GM18951 (cell line): ENCODE data around the gene ARF1.

Experiments used
- POLR2A ChIP-seq: IDR thresholded peaks from 4 replicates; pipeline ENCODE4 v1.6.1; 2011; ENCODE audit warnings: mild to moderate bottlenecking; ENCODE audit not compliant: insufficient read length, insufficient read depth; ENCODE audit errors: extremely low read depth
- in situ Hi-C: fragments of 300-500 bp; cut with MboI; formaldehyde crosslinking; loops from one replicate; pipeline ENCODE4 v1.12.0; 2022; ENCODE audit warnings: low sequenced_read_pairs, mixed read lengths, inconsistent platforms; ENCODE audit not compliant: unreplicated experiment

The ARF1 gene

DNA sequence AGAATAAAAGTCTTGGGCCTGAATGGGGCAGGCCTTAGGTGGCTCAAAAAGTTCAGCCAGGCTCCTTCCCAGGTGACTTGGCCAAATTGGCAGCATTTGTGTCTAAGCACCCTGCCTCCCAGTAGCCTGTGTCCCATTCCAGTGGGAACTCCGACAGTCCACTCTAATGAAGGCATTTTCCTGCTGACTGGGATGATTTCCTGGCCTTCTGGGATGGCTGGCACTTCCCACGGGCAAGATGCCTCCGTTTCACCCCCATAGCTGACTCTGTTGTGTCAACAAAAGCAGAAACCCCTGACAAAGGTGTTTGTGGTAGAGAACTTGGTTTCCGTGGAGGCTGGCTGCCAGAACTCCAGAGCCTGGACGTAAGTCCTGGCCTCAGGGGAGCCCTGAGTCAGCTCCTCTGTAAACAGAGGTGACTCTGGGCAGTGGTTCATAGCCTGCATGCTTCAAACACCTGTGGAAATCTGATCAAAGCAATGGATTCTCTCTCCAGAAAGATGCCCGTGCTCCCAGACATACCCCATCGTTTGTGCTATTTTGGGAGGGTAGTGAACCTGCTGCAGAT, 39.1 kb upstream of the ARF1 start:
- no peak for TF ChIP-seq POLR2A
- in situ Hi-C loops = no loop called here

DNA sequence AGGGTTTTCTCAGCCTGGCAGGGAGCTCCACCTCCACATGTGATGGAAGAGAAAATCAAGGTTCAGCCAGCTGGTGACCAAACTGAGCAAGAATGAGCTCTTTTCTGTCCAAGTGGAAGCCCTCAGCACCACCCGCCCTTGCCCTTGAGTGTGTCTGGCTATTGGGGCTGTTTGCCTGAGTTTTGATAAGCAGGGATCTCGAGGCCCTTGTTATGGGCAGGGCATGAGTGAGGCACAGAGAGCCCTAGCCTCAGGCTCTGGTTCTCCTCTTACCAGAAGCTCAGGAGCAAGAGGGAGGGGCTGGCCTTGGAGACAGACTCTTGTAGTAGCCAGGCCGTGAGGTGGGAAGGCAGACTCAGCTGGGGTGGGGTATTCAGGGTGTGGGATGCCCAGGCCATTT, 37.5 kb upstream of the ARF1 start:
- in situ Hi-C loops = no loop called here

DNA sequence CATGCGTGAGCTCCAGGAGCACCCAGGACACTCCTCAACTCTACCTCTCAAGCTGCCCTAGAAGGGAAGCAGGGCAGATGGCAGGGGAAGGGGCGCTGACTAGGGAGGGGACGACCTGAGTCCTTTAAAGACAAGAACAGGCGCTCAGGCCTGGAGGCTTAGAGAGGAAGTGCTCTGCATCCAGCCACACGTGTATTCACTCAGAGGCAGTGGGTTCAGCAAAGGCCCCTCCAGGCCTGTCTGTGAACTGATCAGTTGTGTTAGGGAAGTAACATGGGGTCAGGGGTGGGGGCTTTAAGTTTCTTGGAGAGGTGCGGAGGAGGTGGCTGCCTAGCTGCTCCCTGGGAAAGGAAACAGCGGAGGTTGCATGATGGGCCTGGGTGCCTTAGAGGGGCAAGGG, 37.1 kb upstream of the ARF1 start:
- TF ChIP-seq POLR2A = no peak
- in situ Hi-C loops = no loop called here

More for the DNA sequence above, 37.5 kb upstream of the ARF1 start:
- no peak for TF ChIP-seq POLR2A

DNA sequence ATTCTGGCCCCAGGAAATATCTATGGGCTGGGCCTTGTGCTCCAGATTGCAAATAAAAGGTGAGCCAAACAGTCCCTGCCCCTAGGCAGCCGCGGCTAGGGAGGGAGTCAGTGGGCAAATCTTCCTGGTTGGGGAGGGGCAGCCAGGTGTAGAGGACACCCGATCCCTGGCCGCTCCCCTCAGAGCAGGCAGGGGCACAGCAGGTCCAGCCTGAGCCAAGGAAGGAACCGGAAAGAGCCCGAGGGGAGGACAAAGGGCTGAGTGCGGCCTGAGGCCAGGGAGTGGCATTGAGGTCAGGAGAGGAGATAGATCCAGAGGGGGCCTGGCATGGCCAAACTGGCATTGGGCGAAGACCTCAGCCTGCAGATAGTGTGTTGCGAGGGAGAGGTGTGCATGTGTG, 36.6 kb upstream of the ARF1 start:
- TF ChIP-seq POLR2A = no peak
- in situ Hi-C loops = no loop called here

DNA sequence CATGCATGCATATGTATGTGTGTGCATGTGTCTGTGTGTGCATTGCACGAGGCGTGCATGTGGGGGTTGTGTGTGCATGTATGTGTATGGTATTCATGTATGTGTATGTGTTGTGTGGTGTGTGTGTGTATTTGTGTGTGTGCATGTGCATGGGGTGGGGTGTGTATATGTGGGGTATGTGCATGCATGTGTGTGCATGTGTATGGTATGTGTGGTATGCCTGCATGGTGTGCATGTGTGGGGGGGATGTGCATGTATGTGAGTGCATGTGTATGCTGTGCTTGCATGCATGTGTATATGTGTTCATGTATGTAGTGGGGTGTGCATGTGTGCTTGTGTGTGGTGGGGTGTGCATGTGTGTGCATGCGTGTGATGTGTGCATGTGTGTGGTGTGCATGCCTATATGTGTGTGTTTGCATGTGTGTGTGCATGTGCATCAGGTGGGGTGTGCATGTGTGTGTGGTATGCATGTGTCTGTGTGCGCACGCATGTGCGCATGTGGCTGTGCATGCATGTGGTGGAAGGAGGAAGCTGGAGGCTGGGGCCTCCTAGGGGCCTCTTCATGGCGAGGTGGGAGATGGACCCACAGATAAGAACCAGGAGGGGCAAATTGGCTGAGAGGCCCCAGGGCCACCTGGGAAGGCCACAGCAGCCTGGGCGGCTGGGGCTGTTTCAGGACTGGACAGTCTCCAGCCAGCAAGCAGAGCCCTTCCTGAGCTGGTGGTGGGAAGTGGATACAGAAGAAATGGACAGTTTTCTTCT, 35.9 kb upstream of the ARF1 start:
- TF ChIP-seq POLR2A = no peak
- in situ Hi-C loops = no loop called here

DNA sequence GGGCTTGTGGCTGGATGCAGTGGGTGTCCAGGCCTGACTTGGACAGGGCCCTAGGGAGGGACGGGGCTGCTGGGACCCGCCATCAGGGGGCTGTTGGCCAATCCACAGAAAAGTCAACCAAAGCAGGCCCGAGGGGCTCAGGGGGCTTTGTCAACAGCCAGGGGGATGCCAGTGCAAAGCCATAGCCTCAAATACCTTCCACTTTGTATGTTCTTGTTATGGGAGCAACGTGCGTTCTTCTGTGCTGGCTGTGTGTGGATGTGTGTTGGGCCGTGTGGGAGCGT, 35.4 kb upstream of the ARF1 start:
- TF ChIP-seq POLR2A = no peak
- in situ Hi-C loops = no loop called here

DNA sequence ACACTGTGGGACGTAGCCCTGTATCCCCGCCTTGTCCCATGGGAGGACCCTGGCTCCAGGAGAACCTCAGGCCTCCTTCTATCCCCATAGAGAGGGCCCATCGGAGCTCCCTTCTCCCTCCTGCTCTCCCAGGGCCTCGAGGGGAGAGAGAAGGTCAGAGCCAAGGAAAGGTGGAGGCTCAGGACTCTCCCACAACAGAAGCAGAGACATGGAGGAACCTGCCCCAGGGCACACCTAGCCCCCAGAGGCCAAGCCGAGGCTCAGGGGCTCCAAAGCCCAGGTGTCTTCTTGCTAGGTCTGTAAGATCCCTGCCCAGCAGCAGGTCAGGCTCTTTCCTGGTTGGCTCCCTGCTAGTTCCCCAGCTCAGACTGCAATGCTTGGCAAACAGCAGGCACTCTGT, 34.4 kb upstream of the ARF1 start:
- TF ChIP-seq POLR2A = no peak
- in situ Hi-C loops = no loop called here

DNA sequence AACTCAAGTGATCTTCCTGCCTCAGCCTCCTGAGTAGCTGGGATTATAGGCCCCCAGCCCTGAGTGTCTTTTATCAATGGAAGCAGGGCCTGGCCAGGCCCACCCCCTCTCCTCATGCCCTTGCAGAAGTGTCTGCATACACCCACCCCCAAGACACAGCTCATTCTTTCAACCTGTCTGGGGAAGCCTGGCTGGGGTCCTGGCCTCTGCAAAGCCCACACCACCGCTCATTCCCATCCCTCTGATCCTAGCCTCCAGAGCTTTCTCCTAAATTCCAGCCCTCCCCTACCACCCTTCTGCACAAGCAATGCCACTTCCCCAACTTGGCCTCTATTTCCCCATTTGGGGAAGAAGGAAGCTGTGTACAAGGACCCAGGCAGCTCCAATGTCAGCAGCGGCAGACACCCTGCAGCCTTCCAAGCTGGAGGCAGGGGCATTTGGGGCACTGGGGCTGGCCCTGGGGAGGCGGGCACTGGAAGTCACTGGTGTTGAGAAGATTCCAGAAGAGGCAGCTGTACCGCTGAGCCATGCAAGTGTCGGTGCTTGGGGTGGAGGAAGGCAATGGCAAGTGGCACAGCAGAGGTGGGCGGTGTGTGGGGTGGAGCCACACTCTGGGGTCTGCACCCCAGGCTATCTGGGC, 33.7 kb upstream of the ARF1 start:
- in situ Hi-C loops = no loop called here
- TF ChIP-seq POLR2A = no peak

DNA sequence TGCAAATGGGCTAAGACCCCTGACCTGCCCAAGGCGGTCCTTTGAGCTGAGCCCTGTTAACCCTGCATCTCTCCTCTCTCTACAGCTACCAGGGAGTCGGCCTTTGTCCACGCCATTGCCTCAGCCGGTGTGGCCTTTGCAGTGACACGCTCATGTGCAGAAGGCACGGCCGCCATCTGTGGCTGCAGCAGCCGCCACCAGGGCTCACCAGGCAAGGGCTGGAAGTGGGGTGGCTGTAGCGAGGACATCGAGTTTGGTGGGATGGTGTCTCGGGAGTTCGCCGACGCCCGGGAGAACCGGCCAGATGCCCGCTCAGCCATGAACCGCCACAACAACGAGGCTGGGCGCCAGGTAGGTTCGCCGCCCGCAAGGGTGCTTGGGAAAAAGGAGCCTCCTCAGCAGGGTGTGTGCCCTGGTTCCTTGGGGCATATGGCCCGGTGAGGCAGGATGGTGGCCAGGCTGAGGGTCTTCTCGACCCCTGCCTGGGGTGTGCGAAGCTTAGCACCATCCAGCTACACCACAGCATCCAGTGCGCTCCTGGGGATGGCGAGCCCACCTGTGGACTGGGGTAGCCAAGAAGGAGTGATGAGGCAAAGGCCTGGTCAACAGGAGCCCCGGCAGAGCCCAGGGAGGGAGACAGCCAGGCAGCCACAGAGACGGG, 31.8 kb upstream of the ARF1 start:
- TF ChIP-seq POLR2A = no peak
- in situ Hi-C loops = no loop called here

DNA sequence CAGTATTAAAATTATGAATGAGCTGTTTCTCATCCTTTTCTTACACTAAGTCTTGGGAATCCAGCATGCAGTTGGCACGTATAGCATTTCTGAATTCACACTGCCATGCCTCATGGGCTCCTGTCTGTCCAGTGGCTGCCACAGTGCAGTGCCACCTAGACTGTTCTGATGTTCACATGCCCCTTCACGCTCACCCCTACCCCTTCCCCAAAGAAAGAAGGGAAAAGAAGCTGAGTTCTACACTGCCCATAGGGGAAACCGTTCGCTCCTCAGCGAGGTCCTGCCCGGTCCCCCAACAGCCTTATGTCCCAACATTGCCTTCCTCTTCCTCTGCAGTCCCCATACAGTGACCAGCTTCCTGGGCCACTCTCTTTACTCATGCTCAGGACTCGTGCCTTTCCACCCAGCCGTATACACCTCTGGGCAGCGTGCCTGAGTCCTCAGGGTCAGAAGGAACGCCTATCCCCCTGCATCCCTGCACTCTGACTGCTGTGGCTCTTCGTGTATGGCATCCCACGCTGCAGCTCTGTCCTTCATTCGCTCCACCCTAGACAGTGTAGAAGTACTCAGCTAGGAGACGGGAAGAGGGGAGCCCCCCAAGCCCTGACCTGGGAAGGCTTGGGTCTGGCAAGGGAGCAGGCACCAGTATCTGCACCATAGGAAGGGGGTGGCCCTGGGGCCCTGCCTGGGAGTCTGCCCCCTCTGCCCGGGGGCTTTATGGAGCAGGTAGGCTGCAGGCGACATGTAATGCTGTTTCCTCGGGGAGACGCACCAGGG, 24.1 kb upstream of the ARF1 start:
- in situ Hi-C loops = no loop called here
- TF ChIP-seq POLR2A = no peak

DNA sequence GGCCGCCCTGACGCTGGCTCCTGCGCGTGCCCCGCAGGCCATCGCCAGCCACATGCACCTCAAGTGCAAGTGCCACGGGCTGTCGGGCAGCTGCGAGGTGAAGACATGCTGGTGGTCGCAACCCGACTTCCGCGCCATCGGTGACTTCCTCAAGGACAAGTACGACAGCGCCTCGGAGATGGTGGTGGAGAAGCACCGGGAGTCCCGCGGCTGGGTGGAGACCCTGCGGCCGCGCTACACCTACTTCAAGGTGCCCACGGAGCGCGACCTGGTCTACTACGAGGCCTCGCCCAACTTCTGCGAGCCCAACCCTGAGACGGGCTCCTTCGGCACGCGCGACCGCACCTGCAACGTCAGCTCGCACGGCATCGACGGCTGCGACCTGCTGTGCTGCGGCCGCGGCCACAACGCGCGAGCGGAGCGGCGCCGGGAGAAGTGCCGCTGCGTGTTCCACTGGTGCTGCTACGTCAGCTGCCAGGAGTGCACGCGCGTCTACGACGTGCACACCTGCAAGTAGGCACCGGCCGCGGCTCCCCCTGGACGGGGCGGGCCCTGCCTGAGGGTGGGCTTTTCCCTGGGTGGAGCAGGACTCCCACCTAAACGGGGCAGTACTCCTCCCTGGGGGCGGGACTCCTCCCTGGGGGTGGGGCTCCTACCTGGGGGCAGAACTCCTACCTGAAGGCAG, 23.4 kb upstream of the ARF1 start:
- in situ Hi-C loops = no loop called here
- TF ChIP-seq POLR2A = no peak

DNA sequence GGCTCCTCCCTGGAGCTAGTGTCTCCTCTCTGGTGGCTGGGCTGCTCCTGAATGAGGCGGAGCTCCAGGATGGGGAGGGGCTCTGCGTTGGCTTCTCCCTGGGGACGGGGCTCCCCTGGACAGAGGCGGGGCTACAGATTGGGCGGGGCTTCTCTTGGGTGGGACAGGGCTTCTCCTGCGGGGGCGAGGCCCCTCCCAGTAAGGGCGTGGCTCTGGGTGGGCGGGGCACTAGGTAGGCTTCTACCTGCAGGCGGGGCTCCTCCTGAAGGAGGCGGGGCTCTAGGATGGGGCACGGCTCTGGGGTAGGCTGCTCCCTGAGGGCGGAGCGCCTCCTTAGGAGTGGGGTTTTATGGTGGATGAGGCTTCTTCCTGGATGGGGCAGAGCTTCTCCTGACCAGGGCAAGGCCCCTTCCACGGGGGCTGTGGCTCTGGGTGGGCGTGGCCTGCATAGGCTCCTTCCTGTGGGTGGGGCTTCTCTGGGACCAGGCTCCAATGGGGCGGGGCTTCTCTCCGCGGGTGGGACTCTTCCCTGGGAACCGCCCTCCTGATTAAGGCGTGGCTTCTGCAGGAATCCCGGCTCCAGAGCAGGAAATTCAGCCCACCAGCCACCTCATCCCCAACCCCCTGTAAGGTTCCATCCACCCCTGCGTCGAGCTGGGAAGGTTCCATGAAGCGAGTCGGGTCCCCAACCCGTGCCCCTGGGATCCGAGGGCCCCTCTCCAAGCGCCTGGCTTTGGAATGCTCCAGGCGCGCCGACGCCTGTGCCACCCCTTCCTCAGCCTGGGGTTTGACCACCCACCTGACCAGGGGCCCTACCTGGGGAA, 22.7 kb upstream of the ARF1 start:
- TF ChIP-seq POLR2A = no peak
- in situ Hi-C loops = no loop called here

DNA sequence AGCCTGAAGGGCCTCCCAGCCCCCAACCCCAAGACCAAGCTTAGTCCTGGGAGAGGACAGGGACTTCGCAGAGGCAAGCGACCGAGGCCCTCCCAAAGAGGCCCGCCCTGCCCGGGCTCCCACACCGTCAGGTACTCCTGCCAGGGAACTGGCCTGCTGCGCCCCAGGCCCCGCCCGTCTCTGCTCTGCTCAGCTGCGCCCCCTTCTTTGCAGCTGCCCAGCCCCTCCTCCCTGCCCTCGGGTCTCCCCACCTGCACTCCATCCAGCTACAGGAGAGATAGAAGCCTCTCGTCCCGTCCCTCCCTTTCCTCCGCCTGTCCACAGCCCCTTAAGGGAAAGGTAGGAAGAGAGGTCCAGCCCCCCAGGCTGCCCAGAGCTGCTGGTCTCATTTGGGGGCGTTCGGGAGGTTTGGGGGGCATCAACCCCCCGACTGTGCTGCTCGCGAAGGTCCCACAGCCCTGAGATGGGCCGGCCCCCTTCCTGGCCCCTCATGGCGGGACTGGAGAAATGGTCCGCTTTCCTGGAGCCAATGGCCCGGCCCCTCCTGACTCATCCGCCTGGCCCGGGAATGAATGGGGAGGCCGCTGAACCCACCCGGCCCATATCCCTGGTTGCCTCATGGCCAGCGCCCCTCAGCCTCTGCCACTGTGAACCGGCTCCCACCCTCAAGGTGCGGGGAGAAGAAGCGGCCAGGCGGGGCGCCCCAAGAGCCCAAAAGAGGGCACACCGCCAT, 21.9 kb upstream of the ARF1 start:
- no peak for TF ChIP-seq POLR2A
- in situ Hi-C loops = no loop called here
